B cell (primary cell): ENCODE measurements around the gene PLA2G4E.

Experiments used
- CTCF ChIP-seq: fragments of 200-600 bp; IDR thresholded peaks from one replicate; pipeline ENCODE4 v1.8.0; 2022; ENCODE audit warnings: antibody characterized with exemption, mild to moderate bottlenecking
- EZH2 ChIP-seq: IDR thresholded peaks from 2 replicates; pipeline ENCODE4 v1.6.1; 2012; ENCODE audit warnings: borderline replicate concordance, low read depth, mild to moderate bottlenecking, moderate library complexity, low read length; ENCODE audit not compliant: insufficient read depth, poor library complexity, severe bottlenecking

- TF ChIP-seq CTCF (no peak), EZH2 (no peak)
These were observed 77.1 kb downstream of the PLA2G4E start for GRCh38 chr15:41943543-41944312.
